Measurements from ENCODE around the gene GMPPA. TPM values are rescaled to one million over a fixed set of nuclear protein-coding genes. Genes with fewer than 3 reads are reported as not detected.
A peak's percentile ranks its signal among the peaks of the same experiment; 100 is the strongest.

The GMPPA gene
- total RNA-seq, 1 experiment from 2014 or later = 47.8 TPM

DNA sequence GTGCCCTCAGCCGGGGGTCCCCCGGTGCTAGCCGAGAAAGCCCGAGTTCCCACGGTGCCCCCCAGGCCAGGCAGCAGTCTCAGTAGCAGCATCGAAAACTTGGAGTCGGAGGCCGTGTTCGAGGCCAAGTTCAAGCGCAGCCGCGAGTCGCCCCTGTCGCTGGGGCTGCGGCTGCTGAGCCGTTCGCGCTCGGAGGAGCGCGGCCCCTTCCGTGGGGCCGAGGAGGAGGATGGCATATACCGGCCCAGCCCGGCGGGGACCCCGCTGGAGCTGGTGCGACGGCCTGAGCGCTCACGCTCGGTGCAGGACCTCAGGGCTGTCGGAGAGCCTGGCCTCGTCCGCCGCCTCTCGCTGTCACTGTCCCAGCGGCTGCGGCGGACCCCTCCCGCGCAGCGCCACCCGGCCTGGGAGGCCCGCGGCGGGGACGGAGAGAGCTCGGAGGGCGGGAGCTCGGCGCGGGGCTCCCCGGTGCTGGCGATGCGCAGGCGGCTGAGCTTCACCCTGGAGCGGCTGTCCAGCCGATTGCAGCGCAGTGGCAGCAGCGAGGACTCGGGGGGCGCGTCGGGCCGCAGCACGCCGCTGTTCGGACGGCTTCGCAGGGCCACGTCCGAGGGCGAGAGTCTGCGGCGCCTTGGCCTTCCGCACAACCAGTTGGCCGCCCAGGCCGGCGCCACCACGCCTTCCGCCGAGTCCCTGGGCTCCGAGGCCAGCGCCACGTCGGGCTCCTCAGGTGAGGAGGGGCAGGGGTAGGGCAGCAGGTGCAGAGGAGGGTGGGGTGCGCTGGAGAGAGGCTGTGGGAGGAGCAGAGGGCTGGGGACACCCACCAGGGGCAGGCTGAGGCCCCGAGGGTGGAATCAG is 14.1 kb upstream of the GMPPA start:
- no peak for DNase-seq (ENCODE audit: low read depth)

GRCh38 chr2:219485201-219485580 is 13.5 kb upstream of the GMPPA start:
- no peak for DNase-seq (ENCODE audit: low read depth)

GRCh38 chr2:219486380-219486959 is 12.2 kb upstream of the GMPPA start:
- no peak for DNase-seq (ENCODE audit: low read depth)

DNA sequence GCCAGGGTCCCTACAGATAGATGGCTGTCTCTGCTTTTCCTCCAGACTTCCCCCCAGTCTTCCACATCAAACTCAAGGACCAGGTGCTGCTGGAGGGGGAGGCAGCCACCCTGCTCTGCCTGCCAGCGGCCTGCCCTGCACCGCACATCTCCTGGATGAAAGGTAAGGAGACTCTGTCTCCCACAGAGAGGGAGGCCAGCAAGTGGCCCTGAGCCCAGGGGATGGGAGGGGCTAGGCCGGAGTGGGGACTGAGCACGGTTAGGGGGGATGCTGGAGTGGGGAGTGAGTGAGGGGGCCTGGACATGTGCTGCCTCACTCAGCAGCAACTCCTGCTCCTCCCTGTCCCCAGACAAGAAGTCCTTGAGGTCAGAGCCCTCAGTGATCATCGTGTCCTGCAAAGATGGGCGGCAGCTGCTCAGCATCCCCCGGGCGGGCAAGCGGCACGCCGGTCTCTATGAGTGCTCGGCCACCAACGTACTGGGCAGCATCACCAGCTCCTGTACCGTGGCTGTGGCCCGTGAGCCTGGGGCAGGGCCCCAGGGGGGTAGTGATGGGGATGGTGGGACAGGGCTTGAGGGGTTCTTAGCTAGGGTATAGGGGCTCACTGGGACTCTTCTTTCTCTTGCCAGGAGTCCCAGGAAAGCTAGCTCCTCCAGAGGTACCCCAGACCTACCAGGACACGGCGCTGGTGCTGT is 10.4 kb upstream of the GMPPA start:
- DNase-seq (ENCODE audit: low read depth) = no peak

GRCh38 chr2:219488844-219489194 is 9.9 kb upstream of the GMPPA start:
- no peak for DNase-seq (ENCODE audit: low read depth)

- DNase-seq (ENCODE audit: low read depth) = no peak
These were observed 9.4 kb upstream of the GMPPA start for GRCh38 chr2:219489315-219489714.

GRCh38 chr2:219490186-219490585 is 8.5 kb upstream of the GMPPA start:
- DNase-seq (ENCODE audit: low read depth) = no peak

GRCh38 chr2:219490600-219491130 is 8.0 kb upstream of the GMPPA start:
- DNase-seq (ENCODE audit: low read depth) = no peak

DNA sequence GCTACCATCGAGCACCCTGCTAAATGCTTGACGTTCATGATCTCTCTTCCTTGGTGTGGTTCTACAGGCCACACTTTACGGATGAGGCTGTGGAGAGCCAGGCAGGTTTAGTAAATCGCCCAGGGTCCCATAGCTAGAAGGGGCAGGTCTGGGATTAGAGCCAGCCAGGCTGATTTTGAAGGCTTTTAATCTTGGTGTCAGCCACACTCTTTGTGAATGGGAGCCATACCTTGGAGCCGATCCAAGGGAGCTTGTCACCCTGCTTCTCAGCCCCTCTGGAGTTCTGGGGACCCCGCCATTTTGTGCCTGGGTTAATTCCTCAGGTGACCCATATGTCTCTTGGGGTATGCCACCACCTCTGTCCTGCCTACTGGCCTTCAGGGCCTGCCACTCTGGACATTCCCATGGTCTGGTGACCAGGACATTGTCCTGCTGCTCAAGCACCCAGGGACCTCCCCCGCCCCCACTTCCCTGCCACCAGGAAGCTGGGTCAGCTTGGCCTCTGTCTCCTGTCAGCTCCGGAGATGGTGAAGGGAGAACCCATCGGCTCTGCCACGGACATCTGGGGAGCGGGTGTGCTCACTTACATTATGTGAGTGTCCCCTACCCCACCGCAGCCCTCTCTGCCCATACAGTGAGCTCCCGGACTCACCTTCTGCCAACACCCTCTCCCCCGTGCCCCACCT is 7.3 kb upstream of the GMPPA start:
- no peak for DNase-seq (ENCODE audit: low read depth)

DNA sequence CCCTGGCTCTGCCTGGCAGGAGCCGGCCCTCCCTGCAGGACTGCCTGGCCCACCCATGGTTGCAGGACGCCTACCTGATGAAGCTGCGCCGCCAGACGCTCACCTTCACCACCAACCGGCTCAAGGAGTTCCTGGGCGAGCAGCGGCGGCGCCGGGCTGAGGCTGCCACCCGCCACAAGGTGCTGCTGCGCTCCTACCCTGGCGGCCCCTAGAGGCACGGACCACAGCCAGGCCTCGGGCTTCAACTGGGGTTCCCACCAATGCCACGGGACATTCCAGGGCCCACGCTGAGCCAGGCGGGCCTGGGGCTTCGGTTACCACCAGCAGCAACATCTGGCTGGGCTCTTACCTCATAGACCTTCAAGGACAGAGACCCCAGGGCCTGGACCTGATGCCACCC is 6.1 kb upstream of the GMPPA start:
- no peak for DNase-seq (ENCODE audit: low read depth)

DNA sequence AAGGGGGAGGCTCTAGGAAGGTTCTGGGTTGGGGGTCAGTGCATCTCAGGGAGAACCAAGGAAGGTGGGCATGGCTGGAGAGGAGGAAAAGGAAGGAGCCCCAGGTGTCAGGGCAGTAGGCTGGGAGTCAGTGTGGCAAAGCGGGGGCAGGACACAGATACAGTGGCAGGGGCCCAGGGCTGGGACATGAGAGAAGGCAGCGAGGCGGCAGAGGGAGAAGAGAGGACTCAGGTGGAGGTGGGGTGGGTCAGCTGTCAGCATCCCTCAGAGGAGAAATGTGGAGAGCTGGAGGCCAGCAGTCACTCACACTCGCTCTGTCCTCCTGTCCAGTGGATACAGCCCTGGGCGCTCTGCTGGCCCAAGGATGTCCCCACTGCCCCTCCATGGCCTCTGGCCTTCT is 5.6 kb upstream of the GMPPA start:
- DNase-seq (ENCODE audit: low read depth) = no peak

GRCh38 chr2:219494952-219495530 is 3.6 kb upstream of the GMPPA start:
- no peak for DNase-seq (ENCODE audit: low read depth)

- DNase-seq (ENCODE audit: low read depth) = peak; percentile 63
These were observed 3.1 kb upstream of the GMPPA start for GRCh38 chr2:219495531-219496122.

- no peak for DNase-seq (ENCODE audit: low read depth)
These were observed 2.4 kb upstream of the GMPPA start for GRCh38 chr2:219496247-219496824.

DNA sequence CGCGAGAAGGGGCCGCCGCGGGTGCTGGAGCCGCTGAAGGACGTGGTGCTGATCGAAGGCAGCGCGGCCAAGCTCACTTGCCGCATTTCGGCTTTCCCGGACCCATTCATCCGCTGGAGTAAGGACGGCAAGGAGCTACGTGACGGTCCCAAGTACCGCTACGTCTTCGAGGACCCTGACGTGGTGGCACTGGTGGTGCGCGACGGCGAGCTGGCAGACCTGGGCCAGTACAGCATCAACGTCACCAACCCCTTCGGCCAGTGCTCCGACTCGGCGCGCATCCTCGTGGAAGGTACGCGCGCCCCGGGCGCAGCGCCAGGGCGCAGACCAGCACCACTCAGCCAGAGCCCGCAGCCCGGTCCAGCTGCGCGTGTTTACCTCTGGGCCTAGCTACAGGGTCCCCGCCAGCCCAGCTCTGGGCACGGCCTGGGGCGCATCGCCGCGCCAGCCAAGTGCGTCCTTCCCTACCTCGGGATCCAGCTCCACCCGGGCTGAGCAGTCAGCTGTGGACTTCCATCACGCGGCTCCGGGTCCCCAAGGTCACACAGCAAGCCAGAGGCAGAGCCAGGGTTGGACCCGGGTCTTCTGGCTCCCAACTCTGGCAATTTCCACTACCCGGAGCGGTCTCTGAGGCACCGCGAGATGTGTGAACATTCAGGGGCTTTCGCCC is 1.7 kb upstream of the GMPPA start:
- DNase-seq (ENCODE audit: low read depth) = no peak

DNA sequence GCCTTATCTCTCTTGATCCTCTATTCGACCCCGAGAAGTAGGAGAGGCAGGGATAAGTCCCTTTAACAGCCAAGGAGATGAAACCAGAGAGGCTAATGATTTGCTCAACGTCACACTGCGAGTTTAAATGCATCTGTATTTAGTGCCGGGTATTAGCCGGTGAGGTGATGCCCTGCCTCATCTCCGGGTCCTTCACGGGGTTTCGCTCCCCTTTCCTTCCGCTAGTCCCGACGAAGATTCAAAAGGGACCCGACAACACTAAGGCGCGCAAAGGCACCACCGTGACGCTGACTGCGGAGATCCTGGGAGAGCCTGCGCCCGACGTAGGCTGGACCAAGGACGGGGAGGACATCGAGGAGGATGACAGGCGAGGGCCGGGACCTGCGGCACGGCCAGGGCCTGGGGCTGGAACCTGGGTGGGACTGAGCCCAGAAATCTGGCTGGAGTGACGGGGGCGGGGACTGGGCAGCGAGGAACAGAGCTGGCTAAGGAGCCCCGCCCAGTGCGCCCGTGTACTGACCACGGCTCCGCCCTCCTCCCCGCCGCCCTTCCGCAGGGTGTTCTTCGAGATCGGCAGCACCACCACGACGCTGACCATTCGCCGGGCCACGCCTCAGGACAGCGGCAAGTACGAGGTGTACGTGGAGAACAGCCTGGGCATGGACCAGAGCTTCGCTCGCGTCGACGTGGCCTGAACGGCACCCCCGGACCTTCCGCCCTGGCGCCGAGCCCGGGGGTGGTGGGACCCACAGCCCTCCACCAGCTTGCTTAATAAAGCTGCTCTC is 1.0 kb upstream of the GMPPA start:
- peak; percentile 66 for DNase-seq (ENCODE audit: low read depth)

DNA sequence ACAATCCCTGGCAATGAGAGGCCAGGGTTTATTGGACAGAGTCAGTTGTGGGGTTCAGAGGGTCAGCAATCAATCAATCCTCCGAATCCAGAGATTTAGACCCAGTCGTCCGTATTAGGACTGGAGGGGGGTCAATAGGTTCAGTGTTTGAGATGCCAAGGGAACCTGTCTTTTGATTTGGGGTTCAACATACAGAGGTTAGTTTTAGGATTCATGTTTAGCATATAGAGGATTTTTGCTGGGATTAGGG is 292 bp downstream of the GMPPA start:
- no peak for DNase-seq (ENCODE audit: low read depth)

- DNase-seq (ENCODE audit: low read depth) = no peak
These were observed 864 bp downstream of the GMPPA start for GRCh38 chr2:219499555-219499954.

GRCh38 chr2:219500135-219500534 is 1.4 kb downstream of the GMPPA start:
- DNase-seq (ENCODE audit: low read depth) = peak; percentile 15

GRCh38 chr2:219501849-219502248 is 3.2 kb downstream of the GMPPA start:
- no peak for DNase-seq (ENCODE audit: low read depth)
